ENCODE measurements around the gene TOLLIP. TPM values are rescaled to one million over a fixed set of nuclear protein-coding genes. Genes with fewer than 3 reads are reported as not detected.

Gene TOLLIP
- total and polyA plus RNA-seq, 9 of the 15 experiments (the other 6 are each of a cell fraction or from before 2014, with no cell fraction given) = 0.23 to 22.8 (median 7.1) TPM

GRCh38 chr11:1326435-1327063, 17.1 kb upstream of the TOLLIP start (continued):
- TF ChIP-seq CBFA2T3 (IDR thresholded peaks at IDR 0.05) = peak; percentile 60
- no peak for TF ChIP-seq ZNF277 (CRISPR knock-in tag; IDR thresholded peaks at IDR 0.05; ENCODE audit: borderline replicate concordance)
- no peak for TF ChIP-seq GATAD2B (IDR thresholded peaks at IDR 0.05; ENCODE audit: borderline replicate concordance)
- no peak for TF ChIP-seq HES1 (IDR thresholded peaks at IDR 0.05; ENCODE audit: low read depth)
- TF ChIP-seq TAL1 (IDR thresholded peaks at IDR 0.05) = peak; percentile 21; the same call in 1 of the 2 replicates
- TF ChIP-seq BCL6 (CRISPR knock-in tag; IDR thresholded peaks at IDR 0.05) = no peak
- TF ChIP-seq HDAC3 (IDR thresholded peaks at IDR 0.05; ENCODE audit: borderline replicate concordance, partially characterized antibody) = no peak
- TF ChIP-seq CHAMP1 (IDR thresholded peaks at IDR 0.05) = no peak
- no peak for TF ChIP-seq PRPF4 (IDR thresholded peaks at IDR 0.05; ENCODE audit: insufficient read depth, low read depth, low read length, poor library complexity, severe bottlenecking)
- no peak for TF ChIP-seq ZNF518B (CRISPR knock-in tag; IDR thresholded peaks at IDR 0.05)
- no peak for TF ChIP-seq ZKSCAN8 (CRISPR knock-in tag; IDR thresholded peaks at IDR 0.05)
- no peak for TF ChIP-seq ZNF384 (IDR thresholded peaks at IDR 0.05; ENCODE audit: low read depth, low read length)
- no peak for TF ChIP-seq ZNF830 (CRISPR knock-in tag; IDR thresholded peaks at IDR 0.05)
- TF ChIP-seq ARID1B (IDR thresholded peaks at IDR 0.05) = peak; percentile 25; the same call in 1 of the 2 replicates
- no peak for TF ChIP-seq ZNF639 (CRISPR knock-in tag; conservative IDR thresholded peaks at IDR 0.05 in 1 of 2, IDR thresholded peaks at IDR 0.05 in 1 of 2)

All from K562 (cell line).